Uterus (tissue), 4 donors: ENCODE results near the gene EFNA4. TPM values are rescaled to one million over a fixed set of nuclear protein-coding genes. Genes with fewer than 3 reads are reported as not detected.

Experiments used
- DNase-seq, 2 donors: peaks; one replicate each; pipeline ENCODE4 v3.0.0-alpha.2; 2019 to 2020
- H3K27ac ChIP-seq, 2 donors: fragments of 200-600 bp; sonication (generic); 1 replicate in 1 of 2; 2 replicates in 1 of 2; pipeline ENCODE4 v1.5.1; 2016 to 2018
- H3K27me3 ChIP-seq, 2 donors: fragments of 200-600 bp; sonication (generic); one replicate each; pipeline ENCODE4 v1.5.1; 2018 to 2019; ENCODE audit warnings: control low read depth in 1 of 2
- H3K36me3 ChIP-seq, 2 donors: fragments of 200-600 bp; sonication (generic); one replicate each; pipeline ENCODE4 v1.5.1; 2019; ENCODE audit warnings: control low read depth in 1 of 2
- H3K4me1 ChIP-seq, 2 donors: fragments of 200-600 bp; sonication (generic); one replicate each; pipeline ENCODE4 v1.5.1; 2018 to 2019; ENCODE audit warnings: control low read depth in 1 of 2
- H3K4me3 ChIP-seq, 2 donors: fragments of 200-600 bp; sonication (generic); 1 replicate in 1 of 2; 2 replicates in 1 of 2; pipeline ENCODE4 v1.5.1; 2018 to 2019; ENCODE audit warnings: mild to moderate bottlenecking in 1 of 2
- H3K9me3 ChIP-seq, 2 donors: fragments of 200-600 bp; sonication (generic); one replicate each; pipeline ENCODE4 v1.5.1; 2019; ENCODE audit warnings: control low read depth in 1 of 2
- CTCF ChIP-seq, 4 experiments: fragments of 200-600 bp in 2 of 4; fragments of 450-650 bp in 2 of 4; sonication (generic) in 2 of 4; IDR thresholded peaks; one replicate each; pipeline ENCODE4 v1.5.1; 2016 to 2019; ENCODE audit warnings: antibody characterized with exemption in 4 of 4, mild to moderate bottlenecking in 2 of 4, moderate library complexity in 1 of 4
- POLR2A ChIP-seq, 2 donors: fragments of 450-650 bp; IDR thresholded peaks; one replicate each; pipeline ENCODE4 v1.6.1; 2016; ENCODE audit warnings: antibody characterized with exemption in 2 of 2, mild to moderate bottlenecking in 1 of 2, moderate library complexity in 1 of 2
- intact Hi-C: fragments of 100-400 bp; cut with DNase I; formaldehyde crosslinking; loops from one replicate; pipeline ENCODE4 v1.15.1; 2023; ENCODE audit warnings: low total_unique reads
- total RNA-seq, 4 donors: library from RNA; depleted of rRNA in 3 of 4; stranded (reverse); fragments of >200 nt in 3 of 4; gene quantifications; one replicate each; pipeline versions ENCODE4 v1.1.0 to v1.2.4, GENCODE V29; 2014 to 2023
- donor health status: DM: yes; HTN: yes; CAD: no.

EFNA4 gene
- total RNA-seq, 4 donors from 2014 or later, result 8.0 to 8.4 TPM; not detected in 2

DNA sequence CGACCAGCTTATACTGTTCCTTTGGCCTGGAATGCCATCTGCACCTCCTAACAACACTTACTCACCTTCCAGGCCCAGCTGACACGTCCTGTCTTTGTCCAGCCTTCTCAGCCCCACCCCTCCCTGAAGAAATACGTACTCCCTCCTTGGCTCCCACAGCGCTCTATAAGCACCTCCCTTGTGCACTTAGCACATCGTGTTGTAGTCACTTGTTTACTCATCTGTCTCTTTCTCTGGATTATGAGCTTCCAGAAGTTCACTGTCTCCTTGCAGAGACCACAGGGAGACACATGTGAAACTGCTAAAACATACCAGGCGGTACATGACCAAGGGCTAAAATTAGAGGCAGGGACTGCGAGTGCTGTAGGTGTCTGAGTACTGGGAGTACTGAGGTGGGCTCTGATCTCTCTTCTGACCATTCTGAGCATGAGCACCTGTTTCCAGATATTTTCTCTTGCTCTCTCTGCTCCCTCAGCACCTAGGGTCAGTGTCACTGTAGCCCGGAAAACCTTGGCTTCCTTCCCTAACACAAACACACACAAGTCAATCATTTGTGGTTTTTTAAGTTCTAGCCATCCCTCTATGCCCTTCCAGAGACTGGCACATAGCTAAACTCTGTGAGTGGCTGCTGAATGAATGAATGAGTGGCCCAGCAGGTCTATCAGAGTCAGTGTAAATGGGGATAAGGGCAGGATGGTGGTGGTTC, 24.8 kb upstream of the EFNA4 start:
- no peak overlapping the region for H3K27ac ChIP-seq
- intact Hi-C loops, result no loop called here
- no peak overlapping the region for H3K4me3 ChIP-seq
- TF ChIP-seq POLR2A (IDR thresholded peaks at IDR 0.05) (no peak), CTCF (IDR thresholded peaks at IDR 0.05) (no peak)
- H3K9me3 ChIP-seq, result no peaks in the 10 kb centered on the region
- DNase-seq, result no peak
- no peaks in the 10 kb centered on the region for H3K4me1 ChIP-seq
- no peaks in the 10 kb centered on the region for H3K36me3 ChIP-seq
- H3K27me3 ChIP-seq, result no peaks in the 10 kb centered on the region

GRCh38 chr1:155039308-155039669, 24.3 kb upstream of the EFNA4 start:
- no peaks in the 10 kb centered on the region for H3K4me1 ChIP-seq

DNA sequence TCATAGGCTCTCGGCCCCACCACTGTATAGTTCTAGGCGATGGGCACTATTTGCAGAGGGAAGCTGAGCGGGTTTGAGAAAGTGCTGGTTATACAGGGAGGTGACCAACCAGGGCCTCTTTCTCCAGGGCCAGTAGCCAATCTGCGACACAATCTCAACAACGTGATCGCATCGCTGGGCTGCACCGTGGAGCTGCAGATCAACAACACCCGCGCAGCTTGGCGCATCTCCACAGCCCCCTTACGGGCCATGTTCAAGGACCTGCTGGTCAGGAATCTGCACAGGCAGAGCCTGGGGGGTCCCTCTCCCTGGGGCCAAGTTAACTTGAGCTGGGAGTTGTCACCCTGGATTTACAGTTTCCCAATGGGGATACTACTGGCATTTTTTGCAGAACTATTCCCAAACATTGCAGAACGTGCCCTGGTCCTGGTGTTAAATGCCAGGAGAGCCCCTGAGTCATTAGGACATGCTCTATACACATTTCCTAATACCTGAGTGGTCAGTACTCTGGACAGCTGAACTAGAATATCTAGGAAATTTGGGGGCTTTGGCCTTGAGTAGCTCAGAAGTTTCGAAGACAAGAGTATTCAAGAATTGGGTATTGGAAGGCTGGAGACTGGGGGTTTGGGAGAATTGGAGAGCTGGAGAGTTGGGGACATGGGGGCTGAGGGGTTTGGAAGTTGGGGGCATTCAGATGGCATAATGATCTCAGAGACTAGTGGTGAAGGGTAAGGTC, 23.0 kb upstream of the EFNA4 start:
- intact Hi-C loops, result no loop called here
- DNase-seq, result no peak
- Histone ChIP-seq H3K27ac (no peak overlapping the region), H3K9me3 (no peaks in the 10 kb centered on the region), H3K36me3 (no peaks in the 10 kb centered on the region), H3K4me3 (no peak overlapping the region), H3K4me1 (no peaks in the 10 kb centered on the region), H3K27me3 (no peaks in the 10 kb centered on the region)
- no peak for TF ChIP-seq POLR2A (IDR thresholded peaks at IDR 0.05)
- TF ChIP-seq CTCF (IDR thresholded peaks at IDR 0.05), result no peak

More at GRCh38 chr1:155039308-155039669, 24.3 kb upstream of the EFNA4 start:
- Histone ChIP-seq H3K27ac (no peak overlapping the region), H3K4me3 (no peak overlapping the region), H3K36me3 (no peaks in the 10 kb centered on the region), H3K27me3 (no peaks in the 10 kb centered on the region), H3K9me3 (no peaks in the 10 kb centered on the region)
- DNase-seq, result no peak
- TF ChIP-seq POLR2A (IDR thresholded peaks at IDR 0.05) (no peak), CTCF (IDR thresholded peaks at IDR 0.05) (no peak)
- intact Hi-C loops, result no loop called here

DNA sequence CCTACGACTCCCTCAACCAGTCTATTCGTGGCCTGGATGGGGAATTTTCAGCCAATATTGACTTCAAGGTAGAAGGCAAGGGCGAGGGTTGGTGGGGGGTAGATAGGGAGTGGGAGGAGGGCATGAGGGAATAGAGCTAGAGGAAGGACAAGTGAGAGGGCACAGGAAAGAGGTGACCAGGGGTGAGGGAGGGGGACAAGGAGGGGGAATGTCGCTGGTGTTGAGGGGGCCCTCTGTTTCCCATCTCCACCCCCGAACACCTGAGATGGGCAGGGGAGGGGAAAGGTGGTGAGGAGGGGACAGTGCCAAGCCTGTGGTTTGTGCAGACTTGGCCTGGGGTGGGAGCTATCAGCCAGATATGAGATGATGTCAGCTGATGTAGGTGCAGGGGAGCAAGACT, 20.8 kb upstream of the EFNA4 start:
- DNase-seq, result no peak
- intact Hi-C loops, result no loop called here
- Histone ChIP-seq H3K36me3 (no peaks in the 10 kb centered on the region), H3K27me3 (no peaks in the 10 kb centered on the region), H3K27ac (no peak overlapping the region), H3K4me1 (no peaks in the 10 kb centered on the region), H3K9me3 (no peaks in the 10 kb centered on the region), H3K4me3 (no peak overlapping the region)
- no peak for TF ChIP-seq POLR2A (IDR thresholded peaks at IDR 0.05)
- TF ChIP-seq CTCF (IDR thresholded peaks at IDR 0.05), result no peak

DNA sequence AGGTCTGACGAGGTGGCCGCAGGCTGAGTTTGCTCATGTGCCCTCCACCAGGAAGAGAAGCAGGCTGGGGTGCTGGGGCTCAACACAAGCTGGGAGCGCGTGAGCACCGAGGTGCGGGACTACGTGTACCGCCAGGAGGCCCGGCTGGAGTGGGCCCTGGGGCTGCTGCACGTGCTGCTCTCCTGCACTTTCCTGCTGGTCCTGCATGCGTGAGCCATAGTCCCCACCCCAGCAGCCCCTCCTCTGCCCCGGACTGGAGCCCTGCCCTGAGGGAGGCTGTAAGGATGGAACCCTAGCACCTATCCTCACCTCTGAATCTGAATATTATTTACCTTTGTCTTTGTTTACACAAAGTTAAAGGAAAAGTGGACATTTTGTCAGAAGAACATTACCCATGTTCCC, 20.2 kb upstream of the EFNA4 start:
- H3K4me3 ChIP-seq, result no peak overlapping the region
- no peaks in the 10 kb centered on the region for H3K9me3 ChIP-seq
- H3K4me1 ChIP-seq, result no peaks in the 10 kb centered on the region
- intact Hi-C loops, result no loop called here
- no peak for DNase-seq
- TF ChIP-seq POLR2A (IDR thresholded peaks at IDR 0.05) (no peak), CTCF (IDR thresholded peaks at IDR 0.05) (no peak)
- no peaks in the 10 kb centered on the region for H3K27me3 ChIP-seq
- H3K27ac ChIP-seq, result no peak overlapping the region
- H3K36me3 ChIP-seq, result no peaks in the 10 kb centered on the region
